Measurements from ENCODE around the gene ARHGEF1.
"Not testable (repeated sequence)": the region's sequence is repeated elsewhere in the genome, so short reads cannot be mapped to it uniquely, and the experiment has no call there.

Gene ARHGEF1

DNA sequence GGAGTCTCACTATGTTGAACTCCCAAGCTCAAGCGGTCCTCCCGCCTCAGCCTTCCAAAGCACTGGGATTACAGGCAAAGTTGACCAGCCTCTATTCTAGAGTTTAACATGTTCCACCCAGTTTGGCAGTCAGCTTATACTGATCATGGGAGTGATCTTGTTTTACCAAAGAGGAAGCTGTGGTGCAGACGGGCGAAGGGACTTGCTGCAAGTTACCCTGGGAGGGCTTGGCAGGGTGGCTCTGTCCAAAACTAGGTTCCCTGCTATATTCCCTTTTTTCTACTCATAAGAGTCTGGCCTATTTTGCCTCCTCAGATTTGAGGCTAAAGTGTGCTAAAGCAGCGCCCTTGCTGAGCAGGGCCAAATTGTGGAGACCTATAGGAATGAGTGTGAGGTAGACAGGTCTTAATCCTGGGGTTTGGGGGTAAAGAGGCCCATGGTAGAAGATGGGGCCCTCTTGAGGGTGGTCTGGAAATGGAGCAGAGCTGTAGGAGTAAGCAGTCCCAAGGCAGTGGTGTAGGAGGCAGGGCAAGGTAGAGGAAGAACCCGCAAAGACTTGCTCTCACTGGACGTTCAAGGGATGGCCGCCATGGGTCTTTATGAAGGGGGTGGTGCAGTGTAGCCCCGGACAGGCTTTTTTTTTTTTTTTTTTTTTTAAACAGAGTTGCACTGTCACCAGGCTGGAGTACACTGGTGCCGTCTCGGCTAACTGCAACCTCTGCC, 19.6 kb upstream of the ARHGEF1 start:
- no peak for DNase-seq (ENCODE audit: low read depth)

DNA sequence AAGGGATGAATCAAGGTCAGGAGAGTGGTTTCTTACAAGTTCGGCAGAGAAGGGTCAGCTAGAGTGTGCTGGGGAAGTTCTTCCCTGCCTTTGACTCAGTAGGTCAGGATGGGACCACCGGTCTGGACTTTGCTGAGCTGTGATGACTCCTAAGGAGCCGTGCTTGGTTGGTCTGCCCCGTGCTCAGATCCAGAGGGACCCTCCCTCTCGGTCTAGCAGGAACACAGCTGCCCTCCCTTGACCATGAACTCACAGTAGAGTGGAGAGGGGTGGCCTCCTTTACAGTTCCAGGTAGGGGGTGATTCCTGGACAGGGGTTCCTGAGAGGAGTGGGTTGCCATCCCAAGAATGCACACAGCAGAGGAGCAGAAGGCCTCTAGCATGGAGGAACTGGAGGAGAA, 18.6 kb upstream of the ARHGEF1 start:
- DNase-seq (ENCODE audit: low read depth), result no peak

DNA sequence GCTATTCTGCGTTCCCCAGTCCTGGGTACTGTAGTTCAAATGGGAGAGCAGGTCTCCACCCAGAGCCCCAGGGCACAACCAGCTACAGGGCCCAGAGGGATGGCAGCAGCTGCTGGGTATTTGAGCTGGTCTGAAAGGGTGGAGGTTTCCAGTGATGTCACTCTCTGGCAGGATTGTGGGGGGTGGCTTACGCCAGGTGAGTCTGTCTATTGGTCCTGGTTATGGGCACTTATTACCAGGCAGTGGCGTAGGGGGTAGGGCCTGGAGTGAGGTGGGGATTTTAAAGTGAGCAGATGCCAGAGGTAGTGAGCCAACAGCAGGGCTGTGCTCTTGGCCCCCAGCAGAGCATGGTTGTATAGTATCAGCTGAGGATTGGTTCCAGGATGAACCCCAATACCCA, 16.7 kb upstream of the ARHGEF1 start:
- no peak for DNase-seq (ENCODE audit: low read depth)

DNA sequence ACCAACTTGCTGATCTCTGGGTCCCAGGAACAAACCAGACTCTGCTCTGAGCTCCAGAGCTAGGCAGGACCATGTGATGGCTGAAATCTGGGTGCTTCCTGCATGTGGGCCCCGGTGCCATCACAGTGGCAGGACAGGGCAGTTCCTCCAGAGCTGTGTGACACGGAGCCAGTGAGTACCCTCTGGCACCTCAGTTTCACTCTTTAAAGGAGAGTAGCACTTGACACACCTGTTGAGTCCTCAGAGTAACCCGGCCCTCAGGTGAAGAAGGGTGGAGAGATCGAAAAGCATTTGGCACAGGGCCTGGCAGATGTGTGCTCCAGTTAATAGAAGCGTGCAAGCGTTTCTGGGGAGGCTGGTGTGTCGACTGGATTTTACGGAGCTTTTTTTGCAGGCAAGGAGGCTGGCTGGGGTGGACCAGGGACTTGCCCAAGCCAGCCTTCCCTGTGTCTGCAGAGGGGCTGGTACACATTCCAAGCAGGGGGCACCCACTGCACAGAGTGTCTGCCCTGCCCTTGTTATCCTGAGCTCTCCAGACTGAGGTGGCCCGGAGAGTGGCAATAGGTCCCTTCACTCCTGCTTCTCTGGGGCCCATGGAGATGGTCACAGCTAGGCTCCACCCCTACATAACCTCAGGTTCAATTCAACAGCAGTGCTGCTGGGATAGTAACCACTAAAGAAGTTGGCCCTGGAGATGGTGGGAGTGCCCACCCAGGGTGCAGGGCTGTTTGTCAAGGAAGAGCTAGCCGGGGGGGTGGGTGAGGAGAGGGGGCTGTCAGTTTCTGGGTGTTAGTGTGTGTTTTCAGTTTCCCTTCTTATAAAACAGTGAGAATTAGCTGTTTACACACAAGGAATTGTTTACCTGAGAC, 14.6 kb upstream of the ARHGEF1 start:
- DNase-seq (ENCODE audit: low read depth), result no peak

DNA sequence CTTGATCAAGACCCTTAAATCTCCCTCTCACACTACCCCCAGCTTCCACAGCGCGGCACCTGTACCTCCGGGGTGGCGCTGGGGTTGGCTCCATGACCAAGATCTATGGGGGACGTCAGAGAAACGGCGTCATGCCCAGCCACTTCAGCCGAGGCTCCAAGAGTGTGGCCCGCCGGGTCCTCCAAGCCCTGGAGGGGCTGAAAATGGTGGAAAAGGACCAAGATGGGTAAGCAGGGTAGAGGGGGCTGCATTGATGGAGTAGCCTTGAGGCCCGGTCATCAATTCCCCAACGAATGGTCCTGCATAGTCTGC, 14.0 kb upstream of the ARHGEF1 start:
- no peak for DNase-seq (ENCODE audit: low read depth)

DNA sequence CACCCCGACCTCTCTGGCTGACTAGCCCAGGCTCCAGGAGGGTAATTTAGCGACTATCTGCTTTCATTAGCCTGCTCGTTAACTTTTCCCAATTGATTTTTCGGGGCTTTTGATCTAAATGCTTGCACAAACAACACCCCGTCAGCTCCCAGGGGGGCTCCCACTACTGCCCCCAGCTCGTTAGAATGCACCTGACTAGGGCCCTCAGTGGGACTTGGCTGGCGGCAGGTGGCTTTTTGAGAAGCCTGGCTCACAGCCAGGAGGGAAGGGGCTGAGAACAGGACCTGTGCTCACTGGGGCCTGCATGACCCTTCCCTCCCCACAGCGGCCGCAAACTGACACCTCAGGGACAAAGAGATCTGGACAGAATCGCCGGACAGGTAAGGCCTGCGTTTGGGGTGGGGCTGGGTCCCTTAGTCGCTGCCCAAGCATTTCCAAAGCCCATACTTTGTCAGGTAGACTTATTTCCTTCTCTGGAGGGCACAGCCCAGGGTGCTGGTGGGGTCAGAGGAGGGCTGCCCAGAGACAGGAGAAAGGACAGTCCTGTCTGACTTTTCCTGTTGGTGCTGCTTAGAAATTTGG, 13.5 kb upstream of the ARHGEF1 start:
- no peak for DNase-seq (ENCODE audit: low read depth)

DNA sequence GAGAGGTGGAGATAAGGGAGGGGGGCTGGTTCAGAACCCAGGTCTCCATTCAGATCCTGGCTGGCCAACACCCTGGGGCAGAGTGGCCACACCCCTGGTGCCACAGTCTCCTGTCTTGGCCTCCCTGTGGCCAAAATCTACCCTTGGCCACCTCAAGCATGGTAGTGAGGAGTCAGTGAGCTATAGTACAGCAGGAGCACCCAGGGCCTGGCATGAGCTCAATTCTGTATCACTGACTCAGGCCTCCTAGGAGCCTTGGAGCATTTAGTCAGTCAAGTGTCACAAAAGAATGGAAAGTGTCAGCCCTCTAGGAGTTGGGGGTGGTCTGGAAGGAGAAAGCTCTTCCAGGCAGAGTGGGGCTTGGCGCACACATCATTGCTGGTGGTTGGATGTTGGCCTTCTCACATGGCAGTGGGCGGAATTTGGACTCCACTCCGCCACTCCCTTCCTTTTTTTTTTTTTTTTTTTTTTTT, 12.5 kb upstream of the ARHGEF1 start:
- DNase-seq (ENCODE audit: low read depth), result no peak

DNA sequence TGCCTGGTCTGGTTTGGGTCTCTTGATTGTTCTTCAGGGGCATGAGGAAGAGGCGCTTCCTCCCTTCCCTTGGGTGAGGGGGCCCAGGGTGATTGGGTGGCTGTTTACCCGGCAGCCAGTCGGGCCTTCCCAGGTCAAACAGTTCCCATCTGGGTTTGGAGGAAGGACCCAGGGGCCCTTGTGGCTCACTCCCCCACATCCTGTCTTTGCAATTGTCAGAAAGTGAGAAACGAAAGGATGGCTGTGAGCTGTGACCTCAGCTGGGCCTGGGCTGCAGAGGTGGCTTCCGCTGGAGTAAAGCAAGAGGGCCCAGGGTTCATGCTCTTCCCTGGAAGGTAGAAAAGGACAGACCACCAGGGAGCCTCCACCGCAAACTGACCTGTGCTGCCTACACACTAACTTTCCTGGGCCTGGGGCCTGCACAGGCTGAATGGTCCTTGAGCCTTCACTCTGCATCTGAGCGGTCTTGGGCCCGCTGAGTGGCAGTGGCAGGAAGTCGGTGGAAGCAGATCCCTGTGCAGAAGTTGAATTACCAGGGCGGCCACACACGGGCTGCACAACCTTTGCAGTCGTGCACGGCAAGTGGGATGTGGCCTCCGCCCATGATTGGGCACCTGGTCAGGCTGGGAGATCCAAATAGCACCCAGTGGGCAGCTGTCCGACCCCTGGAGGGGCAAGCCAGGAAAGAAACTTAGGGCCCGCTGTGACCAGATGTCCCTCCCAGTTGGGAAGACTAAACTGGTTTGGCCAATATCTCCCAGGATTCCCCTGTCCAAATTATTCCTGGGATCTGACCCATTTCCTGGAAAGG, 11.2 kb upstream of the ARHGEF1 start:
- no peak for DNase-seq (ENCODE audit: low read depth)

DNA sequence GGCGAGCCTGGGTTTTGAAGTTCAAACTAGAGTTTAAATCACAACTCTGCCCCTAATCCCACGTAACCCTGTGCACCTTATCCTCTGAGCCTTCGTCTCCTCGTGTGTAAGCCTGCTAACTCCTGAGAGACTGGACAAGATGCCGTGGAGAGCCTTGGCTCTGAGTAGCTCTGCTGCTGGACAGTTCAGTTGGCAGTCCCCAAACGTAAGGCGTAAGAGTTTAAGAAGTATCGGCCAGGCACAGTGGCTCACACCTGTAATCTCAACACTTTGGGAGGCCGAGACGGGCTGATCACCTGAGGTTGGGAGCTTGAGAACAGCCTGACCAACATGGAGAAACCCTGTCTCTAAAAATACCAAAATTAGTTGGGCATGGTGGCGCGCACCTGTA, 10.6 kb upstream of the ARHGEF1 start:
- no peak for DNase-seq (ENCODE audit: low read depth)

DNA sequence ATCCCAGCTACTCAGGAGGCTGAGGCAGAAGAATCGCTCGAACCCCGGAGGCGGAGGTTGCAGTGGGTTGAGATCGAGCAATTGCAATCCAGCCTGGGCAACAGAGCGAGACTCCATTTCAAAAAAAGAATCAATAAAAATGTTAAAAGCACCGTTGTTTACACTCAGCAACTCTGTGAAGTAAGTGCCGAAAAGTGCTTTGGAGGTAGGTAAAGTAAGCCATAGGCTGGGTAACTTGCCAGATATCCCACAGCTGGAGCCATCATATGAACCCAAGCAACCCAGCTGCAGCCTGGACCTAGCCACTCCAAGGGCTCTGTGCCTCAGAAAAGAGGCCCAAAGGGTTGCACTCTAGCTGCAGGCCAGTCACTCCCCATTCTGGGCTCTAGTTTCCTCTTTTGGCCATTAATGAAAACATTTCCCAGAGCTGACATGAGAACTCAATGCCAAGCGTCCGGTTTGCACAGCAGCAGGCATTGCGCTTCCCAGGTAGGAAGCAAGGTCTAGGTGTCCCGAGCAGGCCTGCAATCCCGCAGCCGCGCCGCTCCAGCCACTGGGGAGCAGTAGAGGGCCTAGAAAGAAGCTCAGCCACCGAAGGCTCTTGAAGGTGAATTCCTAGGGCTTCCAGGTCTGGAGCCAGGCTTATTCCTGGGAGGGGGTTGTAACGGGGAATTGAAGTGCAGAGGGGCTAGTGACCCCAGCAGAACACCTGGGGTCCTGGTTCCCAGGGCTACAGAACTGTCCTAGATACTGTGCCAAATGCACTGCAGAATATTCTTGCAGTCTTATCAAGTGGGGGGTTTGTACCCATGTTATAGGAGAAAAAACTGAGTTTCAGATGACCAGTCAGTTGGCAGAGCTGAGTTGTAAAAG, 10.0 kb upstream of the ARHGEF1 start:
- DNase-seq (ENCODE audit: low read depth), result no peak

DNA sequence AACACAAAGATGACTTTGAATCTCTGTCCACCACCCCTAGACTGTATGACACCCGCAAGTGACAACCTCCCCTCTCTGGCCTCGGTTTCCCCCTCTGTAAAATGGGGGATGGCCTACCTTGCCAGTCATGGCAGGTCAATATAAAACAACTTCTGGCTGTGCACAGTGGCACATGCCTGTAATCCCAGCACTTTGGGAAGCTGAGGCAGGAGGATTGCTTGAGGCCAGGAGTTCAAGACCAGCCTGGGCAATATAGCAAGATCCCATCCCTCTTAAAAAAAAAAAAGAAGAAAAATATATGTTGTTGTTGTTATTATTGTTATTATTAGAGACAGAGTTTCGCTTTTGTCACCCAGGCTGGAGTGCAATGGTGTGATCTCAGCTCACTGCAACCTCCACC, 7.0 kb upstream of the ARHGEF1 start:
- not testable (repeated sequence) for DNase-seq (ENCODE audit: low read depth)

DNA sequence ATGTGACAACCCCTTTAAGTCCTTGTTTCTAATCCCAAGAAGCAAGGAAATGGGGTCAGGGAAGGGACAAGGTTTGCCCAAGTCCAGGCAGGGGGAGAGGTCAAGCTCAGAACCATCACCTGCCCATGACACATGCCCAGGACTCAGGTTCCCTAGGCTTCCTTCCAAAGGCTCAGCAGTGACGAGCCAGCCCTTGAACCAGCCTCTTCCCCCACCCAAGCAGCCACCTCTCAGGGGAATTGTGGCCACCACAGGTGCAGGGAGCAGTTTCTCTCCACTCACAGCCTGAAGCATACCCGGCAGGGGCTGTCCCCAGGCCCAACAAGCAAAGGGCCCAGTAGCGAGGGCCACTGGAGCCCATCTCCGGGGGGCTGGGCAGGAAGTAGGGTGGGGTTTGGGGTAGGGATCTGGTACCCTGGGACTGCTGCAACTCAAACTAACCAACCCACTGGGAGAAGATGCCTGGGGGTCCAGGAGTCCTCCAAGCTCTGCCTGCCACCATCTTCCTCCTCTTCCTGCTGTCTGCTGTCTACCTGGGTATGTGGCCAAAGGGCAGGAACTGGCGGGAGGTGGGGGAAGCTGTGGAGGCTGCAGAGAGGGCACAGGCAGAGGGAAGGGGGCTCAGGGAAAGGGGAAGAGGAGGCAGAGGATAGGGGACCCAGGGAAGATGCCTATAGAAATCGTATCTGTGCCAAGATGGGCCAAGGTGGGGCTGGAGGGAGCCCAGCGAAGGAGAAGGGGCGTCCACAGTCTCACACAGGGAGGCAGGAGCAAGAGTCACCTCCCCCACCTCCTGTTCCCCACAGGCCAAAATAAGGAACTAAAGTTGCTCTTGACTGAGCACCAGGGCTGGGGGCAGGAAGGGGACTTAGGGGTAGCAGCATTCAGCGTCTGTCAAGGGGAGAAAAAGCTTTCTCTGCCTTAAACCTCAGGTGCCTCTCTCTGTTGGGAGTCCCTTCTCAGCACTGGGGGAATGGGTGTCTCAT, 5.8 kb upstream of the ARHGEF1 start, which contains the start of gene CD79A:
CD79A (plus strand) TSS at position 433 of the 986 bp plus-strand sequence; CDS start at position 459, 26 bp downstream.
- no peak for DNase-seq (ENCODE audit: low read depth)

DNA sequence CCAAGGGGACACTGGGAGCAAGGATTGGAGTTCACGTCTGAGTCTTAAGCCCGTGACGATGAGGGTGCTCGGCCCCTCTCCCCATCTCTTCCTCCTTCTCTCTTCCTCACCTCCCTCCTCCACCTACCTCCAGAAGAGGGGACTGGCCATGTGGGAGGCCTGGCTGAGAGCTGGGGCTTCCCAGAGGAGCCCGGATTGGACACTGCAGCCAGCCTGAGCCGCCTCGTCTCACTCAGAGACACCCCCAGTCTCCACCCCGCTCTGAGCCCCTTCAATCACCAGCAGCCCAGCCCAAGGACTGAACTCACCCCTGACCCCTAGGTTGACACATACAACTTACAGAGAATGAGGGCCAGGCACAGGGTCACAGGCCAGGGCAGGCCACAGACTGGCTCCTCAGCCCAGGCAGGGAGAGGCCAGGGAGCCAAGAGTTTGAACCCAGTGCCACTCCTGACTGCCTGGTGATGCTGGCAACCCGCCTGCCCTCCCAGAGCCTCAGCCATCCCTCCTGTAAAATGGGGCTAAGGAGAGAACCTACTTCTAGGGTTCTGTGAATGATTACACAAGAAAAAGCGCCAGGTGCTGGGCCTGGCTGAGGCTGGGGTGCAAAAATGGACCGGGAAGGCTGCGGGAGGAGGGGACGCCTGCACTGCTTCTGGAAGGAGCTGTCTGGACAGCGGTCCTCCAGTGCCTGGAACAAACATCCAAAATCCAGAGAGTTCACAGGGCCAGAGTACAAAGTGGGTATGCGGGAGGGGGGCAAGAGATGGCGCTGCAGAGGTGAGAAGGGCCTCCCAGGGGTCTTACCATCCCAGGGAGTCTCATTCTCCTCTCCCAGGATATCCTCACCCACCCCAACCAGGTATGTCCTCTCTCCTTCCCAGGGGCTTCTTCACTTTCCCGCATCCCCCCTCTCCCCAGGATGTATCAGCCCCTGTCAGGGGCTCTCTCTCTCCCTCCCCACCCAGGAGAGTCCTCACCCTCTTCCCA, 4.8 kb upstream of the ARHGEF1 start:
- DNase-seq (ENCODE audit: low read depth), result no peak

DNA sequence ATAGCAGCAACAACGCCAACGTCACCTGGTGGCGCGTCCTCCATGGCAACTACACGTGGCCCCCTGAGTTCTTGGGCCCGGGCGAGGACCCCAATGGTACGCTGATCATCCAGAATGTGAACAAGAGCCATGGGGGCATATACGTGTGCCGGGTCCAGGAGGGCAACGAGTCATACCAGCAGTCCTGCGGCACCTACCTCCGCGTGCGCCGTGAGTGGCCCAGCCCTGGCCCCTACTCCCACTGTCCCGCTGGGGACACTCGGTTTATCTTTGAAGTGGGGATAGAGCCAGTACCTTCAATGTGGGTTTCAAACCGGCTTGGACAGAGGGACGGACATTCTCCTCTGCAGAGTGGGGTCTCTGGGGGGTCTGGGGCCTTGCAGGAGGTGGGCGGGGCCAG, 3.9 kb upstream of the ARHGEF1 start:
- no peak for DNase-seq (ENCODE audit: low read depth)

DNA sequence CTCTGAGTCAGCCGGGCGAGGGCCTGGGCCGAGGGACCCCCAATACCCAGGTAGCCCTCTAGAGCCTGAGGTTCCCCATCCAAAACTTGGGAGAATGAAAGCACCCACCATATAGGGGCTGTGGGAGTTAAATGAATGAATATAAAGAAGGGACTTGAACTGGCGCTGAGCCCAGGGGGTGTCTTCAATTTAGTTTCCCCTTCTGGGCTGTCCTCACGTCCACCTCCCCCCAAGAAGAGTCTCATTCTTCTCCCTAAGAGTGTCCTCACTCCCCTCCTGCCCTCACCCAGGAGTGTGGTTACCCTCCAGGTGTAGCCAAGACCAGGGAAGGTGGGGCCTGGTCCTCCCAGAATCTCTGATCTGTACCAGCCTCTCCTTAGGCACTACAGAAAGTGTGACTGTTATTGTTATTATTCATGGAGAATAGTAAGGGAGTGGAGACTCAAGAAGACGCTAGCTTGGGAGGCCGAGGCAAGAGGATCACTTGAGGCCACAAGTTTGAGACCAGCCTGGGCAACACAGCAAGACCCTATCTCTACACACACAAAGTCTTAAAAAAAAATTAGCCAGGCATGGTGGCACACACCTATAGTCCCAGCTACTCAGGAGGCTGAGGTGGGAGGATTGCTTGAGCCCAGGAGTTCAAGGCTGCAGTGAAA, 3.2 kb upstream of the ARHGEF1 start:
- no peak for DNase-seq (ENCODE audit: low read depth)

DNA sequence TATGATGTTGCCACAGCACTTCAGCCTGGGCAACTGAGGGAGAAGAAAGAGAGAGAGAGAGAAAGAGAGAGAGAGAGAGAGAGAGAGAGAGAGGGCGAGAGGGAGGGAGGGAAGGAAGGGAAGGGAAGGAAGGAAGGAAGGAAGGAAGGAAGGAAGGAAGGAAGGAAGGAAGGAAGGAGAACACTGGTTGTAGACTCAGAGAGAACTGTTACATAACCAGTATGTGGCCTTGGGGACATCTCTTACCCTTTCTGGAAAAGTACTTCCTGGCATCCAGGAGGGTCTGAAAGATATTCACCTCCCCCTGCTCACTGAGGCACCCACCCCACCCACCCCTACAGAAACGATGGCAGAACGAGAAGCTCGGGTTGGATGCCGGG, 2.7 kb upstream of the ARHGEF1 start:
- no peak for DNase-seq (ENCODE audit: low read depth)

DNA sequence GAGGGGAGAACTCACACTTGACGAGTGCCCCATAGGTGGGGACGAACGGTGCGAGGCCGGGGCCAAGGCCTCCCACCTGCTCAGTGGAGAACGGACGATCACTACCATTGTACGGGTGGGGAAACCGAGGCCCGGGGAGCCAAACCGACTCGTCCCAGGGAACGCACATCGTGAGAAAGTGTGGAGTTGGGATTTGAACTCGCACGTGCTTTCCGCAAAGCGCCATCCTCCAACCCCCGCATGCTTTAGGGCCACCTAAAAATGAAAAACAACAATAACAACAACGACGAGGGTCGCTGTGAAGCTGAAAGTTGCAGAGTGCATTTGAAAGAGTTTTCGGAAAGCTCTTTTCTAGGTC, 458 bp downstream of the ARHGEF1 start:
- no peak for DNase-seq (ENCODE audit: low read depth)

All from activated T-cell treated with anti-CD3 and anti-CD28 coated beads for 24 hours (primary cell).